HG03139 (cell line): Measurements from ENCODE around the gene TOX2.

Experiments used
- ATAC-seq: cut with Tn5 transposase; IDR thresholded peaks from one replicate; pipeline ENCODE4 v1.9.1; 2021; ENCODE audit not compliant: unreplicated experiment

Gene TOX2

GRCh38 chr20:43914311-43915210 is at the start of gene TOX2:
Gene TOX2 (plus strand): TSS chr20:43914852. CDS start chr20:43914892, 40 bp downstream.
- ATAC-seq = no peak

GRCh38 chr20:43868091-43868490 is 46.6 kb upstream of the TOX2 start:
- no peak for ATAC-seq

- no peak for ATAC-seq
These were observed 44.2 kb upstream of the TOX2 start for GRCh38 chr20:43870484-43870883.

GRCh38 chr20:43878776-43879175 is 35.9 kb upstream of the TOX2 start:
- ATAC-seq = no peak

- ATAC-seq = no peak
These were observed 20.7 kb upstream of the TOX2 start for GRCh38 chr20:43893930-43894329.

- ATAC-seq = no peak
These were observed 20.2 kb upstream of the TOX2 start for GRCh38 chr20:43894491-43894890.

- ATAC-seq = no peak
These were observed 19.4 kb upstream of the TOX2 start for GRCh38 chr20:43895235-43895634.

GRCh38 chr20:43899274-43900120 is 15.2 kb upstream of the TOX2 start:
- no peak for ATAC-seq

GRCh38 chr20:43900121-43900466 is 14.6 kb upstream of the TOX2 start:
- no peak for ATAC-seq

GRCh38 chr20:43900496-43900895 is 14.2 kb upstream of the TOX2 start:
- no peak for ATAC-seq

GRCh38 chr20:43901296-43901695 is 13.4 kb upstream of the TOX2 start:
- no peak for ATAC-seq

GRCh38 chr20:43903953-43904826 is 10.5 kb upstream of the TOX2 start:
- no peak for ATAC-seq

GRCh38 chr20:43904827-43905177 is 9.8 kb upstream of the TOX2 start:
- no peak for ATAC-seq

GRCh38 chr20:43906505-43907034 is 8.1 kb upstream of the TOX2 start:
- no peak for ATAC-seq

- ATAC-seq = no peak
These were observed 5.4 kb upstream of the TOX2 start for GRCh38 chr20:43909211-43909610.

GRCh38 chr20:43909720-43910119 is 4.9 kb upstream of the TOX2 start:
- no peak for ATAC-seq

- no peak for ATAC-seq
These were observed 4.1 kb upstream of the TOX2 start for GRCh38 chr20:43910564-43910963.

GRCh38 chr20:43911066-43911465 is 3.6 kb upstream of the TOX2 start:
- no peak for ATAC-seq

- ATAC-seq = no peak
These were observed 1.2 kb upstream of the TOX2 start for GRCh38 chr20:43913291-43914025.
